ENCODE data around the gene TNFRSF6B. TPM values are rescaled to one million over a fixed set of nuclear protein-coding genes. Genes with fewer than 3 reads are reported as not detected.
A peak's percentile ranks its signal among the peaks of the same experiment; 100 is the strongest.
"Not testable (repeated sequence)": the region's sequence is repeated elsewhere in the genome, so short reads cannot be mapped to it uniquely, and the experiment has no call there.

The TNFRSF6B gene
- total RNA-seq, 1 donor from 2014 or later = 0.27 TPM

DNA sequence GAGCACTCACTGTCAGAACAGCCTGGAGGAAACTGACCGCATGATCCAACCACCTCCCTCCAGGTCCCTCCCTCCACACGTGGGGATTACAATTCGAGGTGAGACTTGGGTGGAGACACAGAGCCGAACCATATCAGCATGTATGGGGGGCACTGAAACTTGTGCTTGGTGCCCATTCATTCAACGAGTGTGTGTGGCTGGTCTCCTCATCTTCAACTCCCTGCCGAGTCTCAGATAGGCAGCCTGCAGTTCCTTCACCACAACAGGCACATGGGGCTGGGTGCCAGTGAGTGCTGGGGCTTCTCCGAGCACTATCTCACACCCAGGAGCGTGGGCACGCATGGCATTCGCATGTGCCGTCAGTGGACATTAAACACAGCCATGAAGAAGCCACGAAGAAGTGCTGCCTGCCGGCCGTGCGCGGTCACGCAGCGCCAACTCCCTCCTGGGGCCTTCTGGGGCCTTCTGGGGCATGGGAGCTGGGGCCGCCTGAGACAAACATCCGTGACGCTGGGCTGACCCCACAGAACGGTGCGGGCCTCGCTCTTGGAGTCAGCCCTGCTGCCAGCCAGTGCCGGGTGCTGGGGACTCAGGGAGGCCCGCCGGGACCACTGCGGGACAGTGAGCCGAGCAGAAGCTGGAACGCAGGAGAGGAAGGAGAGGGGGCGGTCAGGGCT, 39.1 kb upstream of the TNFRSF6B start:
- H3K9me3 ChIP-seq (replicated peaks) = no peaks in the 10 kb centered on the region
- intact Hi-C loops (cut with micrococcal nuclease) = no loop called here
- peaks cover 40% of the 10 kb centered on the region for H3K4me1 ChIP-seq
- no peak for DNase-seq
- peak overlapping the region; percentile 92 for H3K27ac ChIP-seq (replicated peaks)
- H3K27me3 ChIP-seq (ENCODE audit: low read depth) = peaks cover 5% of the 10 kb centered on the region
- peak overlapping the region; percentile 73 for H3K4me3 ChIP-seq
- H3K36me3 ChIP-seq = peaks cover 17% of the 10 kb centered on the region
- TF ChIP-seq, protein P1, sequence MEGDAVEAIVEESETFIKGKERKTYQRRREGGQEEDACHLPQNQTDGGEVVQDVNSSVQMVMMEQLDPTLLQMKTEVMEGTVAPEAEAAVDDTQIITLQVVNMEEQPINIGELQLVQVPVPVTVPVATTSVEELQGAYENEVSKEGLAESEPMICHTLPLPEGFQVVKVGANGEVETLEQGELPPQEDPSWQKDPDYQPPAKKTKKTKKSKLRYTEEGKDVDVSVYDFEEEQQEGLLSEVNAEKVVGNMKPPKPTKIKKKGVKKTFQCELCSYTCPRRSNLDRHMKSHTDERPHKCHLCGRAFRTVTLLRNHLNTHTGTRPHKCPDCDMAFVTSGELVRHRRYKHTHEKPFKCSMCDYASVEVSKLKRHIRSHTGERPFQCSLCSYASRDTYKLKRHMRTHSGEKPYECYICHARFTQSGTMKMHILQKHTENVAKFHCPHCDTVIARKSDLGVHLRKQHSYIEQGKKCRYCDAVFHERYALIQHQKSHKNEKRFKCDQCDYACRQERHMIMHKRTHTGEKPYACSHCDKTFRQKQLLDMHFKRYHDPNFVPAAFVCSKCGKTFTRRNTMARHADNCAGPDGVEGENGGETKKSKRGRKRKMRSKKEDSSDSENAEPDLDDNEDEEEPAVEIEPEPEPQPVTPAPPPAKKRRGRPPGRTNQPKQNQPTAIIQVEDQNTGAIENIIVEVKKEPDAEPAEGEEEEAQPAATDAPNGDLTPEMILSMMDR (IDR thresholded peaks at IDR 0.05; ENCODE audit: borderline replicate concordance) = no peak

DNA sequence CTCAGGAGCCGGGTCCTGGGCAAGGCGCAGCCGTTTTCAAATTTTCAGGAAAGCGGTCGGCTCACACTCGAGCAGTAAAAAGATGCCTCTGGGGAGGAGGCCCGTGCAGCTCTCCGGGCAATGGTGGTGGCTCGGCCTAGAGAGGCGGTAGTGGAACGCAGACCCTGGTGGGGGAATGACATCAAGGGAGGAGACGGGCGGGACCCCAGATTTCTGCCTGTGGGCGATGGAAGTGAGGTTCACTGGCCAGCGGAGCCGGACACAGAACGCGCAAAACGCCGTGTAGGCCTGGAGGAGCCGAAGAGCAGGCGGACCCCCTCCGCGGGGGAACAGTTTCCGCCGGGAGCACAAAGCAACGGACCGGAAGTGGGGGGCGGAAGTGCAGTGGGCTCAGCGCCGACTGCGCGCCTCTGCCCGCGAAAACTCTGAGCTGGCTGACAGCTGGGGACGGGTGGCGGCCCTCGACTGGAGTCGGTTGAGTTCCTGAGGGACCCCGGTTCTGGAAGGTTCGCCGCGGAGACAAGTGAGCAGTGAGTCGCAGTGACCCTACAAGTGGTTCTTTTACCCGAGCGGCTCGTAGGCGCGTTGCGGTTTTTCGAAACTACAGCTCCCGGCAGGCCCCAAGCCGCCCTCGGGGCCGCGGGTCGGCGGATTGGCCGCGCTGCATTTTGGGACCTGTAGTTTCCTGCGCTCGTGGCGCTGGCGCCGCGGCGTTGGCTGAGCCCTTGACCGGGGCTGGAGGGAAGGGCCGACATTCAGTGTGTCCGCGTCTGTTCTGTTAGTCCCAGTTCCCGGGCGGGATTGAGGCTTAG, 38.3 kb upstream of the TNFRSF6B start, which contains the start of gene RTEL1:
Gene RTEL1, plus strand, starts transcription at position 376 of the 812 bp plus-strand sequence. CDS start 1,091 bp downstream, outside the sequence.
- Histone ChIP-seq H3K4me3 (peak within 1 kb of the TSS; percentile 73), H3K27ac (replicated peaks) (peak within 1 kb of the TSS; percentile 92), H3K27me3 (ENCODE audit: low read depth) (no peaks in the 10 kb centered on the region), H3K4me1 (peaks cover 32% of the 10 kb centered on the region), H3K9me3 (replicated peaks) (no peaks in the 10 kb centered on the region), H3K36me3 (peaks cover 24% of the 10 kb centered on the region)
- intact Hi-C loops (cut with micrococcal nuclease) = no loop called here
- peak; percentile 93 for DNase-seq
- TF ChIP-seq, protein P1 (IDR thresholded peaks at IDR 0.05; ENCODE audit: borderline replicate concordance) = no peak

DNA sequence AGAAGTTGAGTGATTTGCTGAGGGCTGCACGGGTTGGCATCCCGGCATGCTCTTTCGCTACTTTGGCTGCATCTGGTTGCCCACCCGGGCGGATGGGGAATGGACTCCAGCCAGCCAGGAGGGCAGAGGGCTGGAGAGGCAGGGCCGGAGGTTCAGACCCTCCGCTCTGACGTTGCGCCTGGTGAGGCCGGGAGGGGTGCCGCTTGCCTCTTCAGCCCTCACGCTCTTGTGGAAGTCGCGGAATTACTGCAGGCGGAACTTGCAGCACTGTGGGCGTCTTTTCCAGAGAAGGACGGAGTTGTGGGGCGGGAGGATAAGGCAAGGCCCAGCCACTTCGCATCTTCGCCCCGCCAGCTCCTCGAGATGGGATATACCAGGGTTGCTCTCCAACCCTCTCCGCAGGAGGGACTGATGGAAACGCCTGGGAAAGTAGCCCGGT, 37.7 kb upstream of the TNFRSF6B start:
- TF ChIP-seq, protein P1 (IDR thresholded peaks at IDR 0.05; ENCODE audit: borderline replicate concordance) = no peak
- Histone ChIP-seq H3K27ac (replicated peaks) (peak overlapping the region; percentile 92), H3K4me1 (peaks cover 29% of the 10 kb centered on the region), H3K36me3 (peaks cover 31% of the 10 kb centered on the region), H3K9me3 (replicated peaks) (no peaks in the 10 kb centered on the region), H3K4me3 (peak overlapping the region; percentile 73), H3K27me3 (ENCODE audit: low read depth) (no peaks in the 10 kb centered on the region)
- peak; percentile 41 for DNase-seq
- intact Hi-C loops (cut with micrococcal nuclease) = no loop called here

DNA sequence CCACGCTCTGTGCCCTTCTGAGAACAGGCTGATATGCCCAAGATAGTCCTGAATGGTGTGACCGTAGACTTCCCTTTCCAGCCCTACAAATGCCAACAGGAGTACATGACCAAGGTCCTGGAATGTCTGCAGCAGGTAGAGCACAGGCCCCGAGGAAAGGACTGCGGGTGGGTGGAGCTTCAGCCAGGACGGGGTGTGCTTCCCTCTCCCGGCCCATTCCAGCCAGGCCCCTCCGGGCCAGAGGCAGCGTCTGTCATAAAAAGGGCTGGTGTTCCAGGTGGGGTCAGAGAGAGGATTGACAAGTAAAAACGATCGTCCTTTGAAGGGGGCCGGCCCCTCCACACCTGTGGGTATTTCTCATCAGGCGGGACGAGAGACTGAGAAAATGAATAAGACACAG, 37.1 kb upstream of the TNFRSF6B start:
- TF ChIP-seq, protein P1 (IDR thresholded peaks at IDR 0.05; ENCODE audit: borderline replicate concordance) = no peak
- no peak for DNase-seq
- intact Hi-C loops (cut with micrococcal nuclease) = no loop called here

DNA sequence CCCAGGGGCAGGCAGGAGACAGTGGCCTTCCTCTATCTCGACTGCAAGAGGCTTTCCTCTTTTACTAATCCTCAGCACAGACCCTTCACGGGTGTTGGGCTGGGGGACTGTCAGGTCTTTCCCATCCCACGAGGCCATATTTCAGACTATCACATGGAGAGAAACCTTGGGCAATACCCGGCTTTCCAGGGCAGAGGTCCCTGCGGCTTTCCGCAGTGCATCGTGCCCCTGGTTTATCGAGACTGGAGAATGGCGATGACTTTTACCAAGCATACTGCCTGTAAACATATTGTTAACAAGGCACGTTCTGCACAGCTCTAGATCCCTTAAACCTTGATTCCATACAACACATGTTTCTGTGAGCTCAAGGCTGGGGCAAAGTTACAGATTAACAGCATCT, 36.3 kb upstream of the TNFRSF6B start:
- DNase-seq; H3K4me3 ChIP-seq; intact Hi-C loops (cut with micrococcal nuclease): not testable (repeated sequence)

More for the DNA sequence above, 37.1 kb upstream of the TNFRSF6B start:
- H3K27me3 ChIP-seq (ENCODE audit: low read depth) = no peaks in the 10 kb centered on the region
- H3K4me1 ChIP-seq = peaks cover 23% of the 10 kb centered on the region
- H3K9me3 ChIP-seq (replicated peaks) = no peaks in the 10 kb centered on the region
- peak overlapping the region; percentile 92 for H3K27ac ChIP-seq (replicated peaks)
- H3K36me3 ChIP-seq = peaks cover 32% of the 10 kb centered on the region
- peak overlapping the region; percentile 73 for H3K4me3 ChIP-seq

More for the DNA sequence above, 36.3 kb upstream of the TNFRSF6B start:
- H3K4me1 ChIP-seq = peaks cover 23% of the 10 kb centered on the region
- H3K9me3 ChIP-seq (replicated peaks); H3K27me3 ChIP-seq (ENCODE audit: low read depth); H3K27ac ChIP-seq (replicated peaks): not testable (repeated sequence)
- H3K36me3 ChIP-seq = peaks cover 32% of the 10 kb centered on the region
